SK-N-SH treated with all-trans-retinoic acid at 6 μM for 48 hours (cell line): ENCODE measurements around the gene C10orf120.

ENCODE experiments used
- ARNTL ChIP-seq: fragments of 450-650 bp; formaldehyde crosslinking; IDR thresholded peaks from 2 replicates; pipeline ENCODE4 v1.5.0; 2020; ENCODE audit warnings: low read depth, mild to moderate bottlenecking, moderate library complexity, borderline replicate concordance
- ESRRG ChIP-seq: fragments of 250-450 bp; sonication (Bioruptor Pico); IDR thresholded peaks from 2 replicates; pipeline ENCODE4 v1.6.1; 2021; ENCODE audit warnings: mild to moderate bottlenecking
- GLIS3 ChIP-seq: fragments of 250-450 bp; sonication (Bioruptor Pico); IDR thresholded peaks from 2 replicates; pipeline ENCODE4 v1.5.0; 2020; ENCODE audit warnings: mild to moderate bottlenecking, moderate library complexity
- ISL1 ChIP-seq: fragments of 250-450 bp; sonication (Bioruptor Pico); IDR thresholded peaks from 2 replicates; pipeline ENCODE4 v2.1.2; 2022; ENCODE audit warnings: mild to moderate bottlenecking, moderate library complexity
- TOX ChIP-seq: fragments of 250-450 bp; sonication (Bioruptor Pico); IDR thresholded peaks from 2 replicates; pipeline ENCODE4 v1.8.0; 2021; ENCODE audit warnings: mild to moderate bottlenecking, moderate library complexity, borderline replicate concordance
- ZC3H10 ChIP-seq: fragments of 250-450 bp; sonication (Bioruptor Pico); IDR thresholded peaks from 2 replicates; pipeline ENCODE4 v1.5.1; 2021; ENCODE audit warnings: mild to moderate bottlenecking, moderate library complexity
- ZFP30 ChIP-seq: fragments of 450-650 bp; formaldehyde crosslinking; IDR thresholded peaks from 2 replicates; pipeline ENCODE4 v1.5.0; 2022; ENCODE audit warnings: mild to moderate bottlenecking, moderate library complexity
- ZNF565 ChIP-seq: fragments of 450-650 bp; formaldehyde crosslinking; conservative IDR thresholded peaks from 2 replicates; pipeline ENCODE4 v1.5.0; 2020; ENCODE audit warnings: low read depth, mild to moderate bottlenecking, moderate library complexity
- ZNF8 ChIP-seq: fragments of 450-650 bp; formaldehyde crosslinking; IDR thresholded peaks from 2 replicates; pipeline ENCODE4 v1.5.0; 2020; ENCODE audit warnings: mild to moderate bottlenecking, moderate library complexity
- TF ChIP-seq, protein P1 (sequence below): fragments of 250-450 bp; sonication (Bioruptor Pico); IDR thresholded peaks from 2 replicates; pipeline ENCODE4 v1.8.0; 2020; ENCODE audit warnings: mild to moderate bottlenecking, moderate library complexity, borderline replicate concordance
- TF ChIP-seq, protein P2 (sequence below): fragments of 250-450 bp; sonication (Bioruptor Pico); IDR thresholded peaks from 2 replicates; pipeline ENCODE4 v1.5.1; 2021; ENCODE audit warnings: mild to moderate bottlenecking, moderate library complexity

- no peak for TF ChIP-seq TOX (CRISPR knock-in tag)
- TF ChIP-seq, protein P1, sequence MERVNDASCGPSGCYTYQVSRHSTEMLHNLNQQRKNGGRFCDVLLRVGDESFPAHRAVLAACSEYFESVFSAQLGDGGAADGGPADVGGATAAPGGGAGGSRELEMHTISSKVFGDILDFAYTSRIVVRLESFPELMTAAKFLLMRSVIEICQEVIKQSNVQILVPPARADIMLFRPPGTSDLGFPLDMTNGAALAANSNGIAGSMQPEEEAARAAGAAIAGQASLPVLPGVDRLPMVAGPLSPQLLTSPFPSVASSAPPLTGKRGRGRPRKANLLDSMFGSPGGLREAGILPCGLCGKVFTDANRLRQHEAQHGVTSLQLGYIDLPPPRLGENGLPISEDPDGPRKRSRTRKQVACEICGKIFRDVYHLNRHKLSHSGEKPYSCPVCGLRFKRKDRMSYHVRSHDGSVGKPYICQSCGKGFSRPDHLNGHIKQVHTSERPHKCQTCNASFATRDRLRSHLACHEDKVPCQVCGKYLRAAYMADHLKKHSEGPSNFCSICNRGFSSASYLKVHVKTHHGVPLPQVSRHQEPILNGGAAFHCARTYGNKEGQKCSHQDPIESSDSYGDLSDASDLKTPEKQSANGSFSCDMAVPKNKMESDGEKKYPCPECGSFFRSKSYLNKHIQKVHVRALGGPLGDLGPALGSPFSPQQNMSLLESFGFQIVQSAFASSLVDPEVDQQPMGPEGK = no peak
- TF ChIP-seq ZFP30 = no peak
- no peak for TF ChIP-seq ZC3H10
- TF ChIP-seq ARNTL (CRISPR knock-in tag) = no peak
- TF ChIP-seq, protein P2, sequence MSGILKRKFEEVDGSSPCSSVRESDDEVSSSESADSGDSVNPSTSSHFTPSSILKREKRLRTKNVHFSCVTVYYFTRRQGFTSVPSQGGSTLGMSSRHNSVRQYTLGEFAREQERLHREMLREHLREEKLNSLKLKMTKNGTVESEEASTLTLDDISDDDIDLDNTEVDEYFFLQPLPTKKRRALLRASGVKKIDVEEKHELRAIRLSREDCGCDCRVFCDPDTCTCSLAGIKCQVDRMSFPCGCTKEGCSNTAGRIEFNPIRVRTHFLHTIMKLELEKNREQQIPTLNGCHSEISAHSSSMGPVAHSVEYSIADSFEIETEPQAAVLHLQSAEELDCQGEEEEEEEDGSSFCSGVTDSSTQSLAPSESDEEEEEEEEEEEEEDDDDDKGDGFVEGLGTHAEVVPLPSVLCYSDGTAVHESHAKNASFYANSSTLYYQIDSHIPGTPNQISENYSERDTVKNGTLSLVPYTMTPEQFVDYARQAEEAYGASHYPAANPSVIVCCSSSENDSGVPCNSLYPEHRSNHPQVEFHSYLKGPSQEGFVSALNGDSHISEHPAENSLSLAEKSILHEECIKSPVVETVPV (CRISPR knock-in tag) = no peak
- TF ChIP-seq ZNF8 (CRISPR knock-in tag) = no peak
- no peak for TF ChIP-seq GLIS3 (CRISPR knock-in tag)
- no peak for TF ChIP-seq ZNF565
- no peak for TF ChIP-seq ESRRG
- no peak for TF ChIP-seq ISL1 (CRISPR knock-in tag)
Measured at GRCh38 chr10:122648599-122649428, 50.8 kb downstream of the C10orf120 start.
